ENCODE measurements around the gene ROBO2. TPM values are rescaled to one million over a fixed set of nuclear protein-coding genes. Genes with fewer than 3 reads are reported as not detected.
A peak's percentile ranks its signal among the peaks of the same experiment; 100 is the strongest.

ROBO2 gene
- total RNA-seq (1 to 10 TPM in 2 of 4 donors, under 1 TPM in 2; 0.27 to 2.9 (median 1.5) TPM), polyA plus RNA-seq (under 1 TPM in 2 of 3 donors, not detected in 1; 0.23 to 0.44 TPM)

GRCh38 chr3:77039606-77040171 lies at the start of gene ROBO2:
Gene ROBO2, plus strand, starts transcription at chr3:77040099. Its CDS starts 687 bp downstream, at chr3:77040786.
- H3K27me3 ChIP-seq: peaks cover 0 to 26% (median 7%) of the 10 kb centered on the region in 3 donors
- intact Hi-C loops (cut with DNase I): no loop called here
- peak within 1 kb of the TSS in 2 of 4 donors; percentile 22 to 31 for H3K27ac ChIP-seq
- H3K4me1 ChIP-seq: peaks cover 0 to 21% (median 20%) of the 10 kb centered on the region in 4 donors
- no peaks in the 10 kb centered on the region for H3K9me3 ChIP-seq
- TF ChIP-seq EP300 (IDR thresholded peaks at IDR 0.05): no peak
- TF ChIP-seq CTCF (IDR thresholded peaks at IDR 0.05): no peak
- no peak for TF ChIP-seq POLR2A (IDR thresholded peaks at IDR 0.05)
- no peak for TF ChIP-seq POLR2AphosphoS5 (IDR thresholded peaks at IDR 0.05)
- peak within 1 kb of the TSS; percentile 38 to 61 (median 53) for H3K4me3 ChIP-seq
- no peaks in the 10 kb centered on the region for H3K36me3 ChIP-seq
- WGBS, 2 donors: 1 to 2% methylated on average over 54 of the region's 54 CpGs
- DNase-seq: peak; percentile 69

GRCh38 chr3:76990606-76991005 lies 49.3 kb upstream of the ROBO2 start:
- intact Hi-C loops (cut with DNase I): no loop called here
- no peak overlapping the region for H3K4me3 ChIP-seq
- TF ChIP-seq POLR2AphosphoS5 (IDR thresholded peaks at IDR 0.05): no peak
- no peaks in the 10 kb centered on the region for H3K9me3 ChIP-seq
- H3K27ac ChIP-seq: no peak overlapping the region
- no peaks in the 10 kb centered on the region for H3K4me1 ChIP-seq
- WGBS, 2 donors: 71 to 77% methylated on average over 5 of the region's 5 CpGs
- no peak for DNase-seq
- H3K36me3 ChIP-seq: no peaks in the 10 kb centered on the region
- H3K27me3 ChIP-seq: no peaks in the 10 kb centered on the region

GRCh38 chr3:76991165-76991564 lies 48.7 kb upstream of the ROBO2 start:
- intact Hi-C loops (cut with DNase I): no loop called here
- TF ChIP-seq POLR2A (IDR thresholded peaks at IDR 0.05) (no peak), EP300 (IDR thresholded peaks at IDR 0.05) (no peak), CTCF (IDR thresholded peaks at IDR 0.05) (no peak)

GRCh38 chr3:76997733-76998132 lies 42.2 kb upstream of the ROBO2 start:
- Histone ChIP-seq H3K27ac (no peak overlapping the region), H3K9me3 (no peaks in the 10 kb centered on the region), H3K27me3 (no peaks in the 10 kb centered on the region), H3K4me3 (no peak overlapping the region), H3K36me3 (no peaks in the 10 kb centered on the region), H3K4me1 (no peaks in the 10 kb centered on the region)
- no peak for DNase-seq
- no peak for TF ChIP-seq POLR2AphosphoS5 (IDR thresholded peaks at IDR 0.05)
- TF ChIP-seq POLR2A (IDR thresholded peaks at IDR 0.05): no peak
- no peak for TF ChIP-seq CTCF (IDR thresholded peaks at IDR 0.05)
- no peak for TF ChIP-seq EP300 (IDR thresholded peaks at IDR 0.05)
- 61 to 80% methylated on average over 2 of the region's 2 CpGs for WGBS, 2 donors
- intact Hi-C loops (cut with DNase I): no loop called here

More at GRCh38 chr3:76991165-76991564, 48.7 kb upstream of the ROBO2 start:
- no peaks in the 10 kb centered on the region for H3K9me3 ChIP-seq
- no peak overlapping the region for H3K27ac ChIP-seq
- no peaks in the 10 kb centered on the region for H3K36me3 ChIP-seq
- H3K4me1 ChIP-seq: no peaks in the 10 kb centered on the region
- no peaks in the 10 kb centered on the region for H3K27me3 ChIP-seq
- H3K4me3 ChIP-seq: no peak overlapping the region
- DNase-seq: no peak
- whole genome bisulfite sequencing, 2 donors: 81 to 86% methylated on average over 3 of the region's 3 CpGs

GRCh38 chr3:76998555-76998954 lies 41.3 kb upstream of the ROBO2 start:
- no peak overlapping the region for H3K27ac ChIP-seq
- no peaks in the 10 kb centered on the region for H3K36me3 ChIP-seq
- no peaks in the 10 kb centered on the region for H3K9me3 ChIP-seq
- no peak overlapping the region for H3K4me3 ChIP-seq
- H3K27me3 ChIP-seq: no peaks in the 10 kb centered on the region
- intact Hi-C loops (cut with DNase I): no loop called here
- TF ChIP-seq POLR2A (IDR thresholded peaks at IDR 0.05): no peak
- TF ChIP-seq CTCF (IDR thresholded peaks at IDR 0.05): no peak
- no peak for TF ChIP-seq EP300 (IDR thresholded peaks at IDR 0.05)
- TF ChIP-seq POLR2AphosphoS5 (IDR thresholded peaks at IDR 0.05): no peak
- WGBS, 2 donors: 90 to 93% methylated on average over 3 of the region's 3 CpGs
- H3K4me1 ChIP-seq: no peaks in the 10 kb centered on the region
- DNase-seq: no peak
